Dermis blood vessel endothelial cell (primary cell): Measurements from ENCODE around the gene PAQR4. TPM values are rescaled to one million over a fixed set of nuclear protein-coding genes. Genes with fewer than 3 reads are reported as not detected.
A peak's percentile ranks its signal among the peaks of the same experiment; 100 is the strongest.
"Not testable (repeated sequence)": the region's sequence is repeated elsewhere in the genome, so short reads cannot be mapped to it uniquely, and the experiment has no call there.

Experiments used
- DNase-seq: peaks from one replicate; pipeline ENCODE4 v3.0.0; 2010
- total RNA-seq: library from RNA; depleted of rRNA; stranded (reverse); fragments of >200 nt; gene quantifications from 2 replicates; pipeline ENCODE4 v1.2.3, GENCODE V29; 2014

PAQR4 gene
- total RNA-seq, result 9.4 and 12.8 TPM in 2 replicates

DNA sequence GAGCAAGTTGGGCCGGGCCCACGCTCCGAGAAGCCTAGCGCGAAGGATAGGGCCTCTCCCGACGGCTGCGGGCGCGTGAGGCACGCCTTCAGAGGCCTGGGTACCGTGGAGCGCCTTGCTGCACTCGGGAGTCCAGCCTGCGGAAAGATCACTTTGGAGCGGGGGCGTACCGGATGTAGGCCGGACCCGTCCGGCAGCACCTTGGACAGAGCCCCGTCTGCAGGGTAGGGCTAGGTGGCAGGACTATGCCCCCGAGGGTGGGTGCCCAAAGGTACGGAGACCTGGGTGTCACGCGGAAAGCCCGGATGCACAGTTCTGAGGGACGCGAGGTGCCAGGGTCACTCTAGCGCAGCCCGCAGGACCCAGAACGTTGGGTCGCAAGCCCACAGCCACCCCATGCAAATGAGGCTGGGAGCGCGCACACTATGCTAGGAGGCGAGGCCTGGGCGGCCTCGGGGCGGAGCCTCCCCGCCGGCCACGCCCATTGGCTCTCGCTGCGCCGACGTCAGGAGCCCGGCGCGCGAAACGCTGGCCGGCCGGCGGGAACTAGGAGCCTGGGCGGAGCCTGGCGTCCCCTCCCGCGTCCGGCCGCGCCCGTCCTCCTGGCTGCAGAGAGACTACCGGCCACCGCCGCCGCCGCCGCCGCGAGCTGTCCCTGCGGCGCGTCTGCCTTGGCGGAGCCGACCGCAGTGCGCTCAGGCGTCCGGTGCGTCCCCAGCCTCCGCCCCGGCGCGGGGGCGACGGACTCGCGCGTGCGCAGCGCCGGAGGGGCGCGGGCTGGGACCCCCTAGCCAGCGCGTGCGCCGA lies at the start of gene PAQR4:
TSS of gene PAQR4 (plus strand) at position 611 of the 807 bp plus-strand sequence. CDS start 327 bp downstream, outside the sequence.
- peak; percentile 90 for DNase-seq

GRCh38 chr16:2919511-2920255 lies 49.5 kb upstream of the PAQR4 start:
- DNase-seq, result peak; percentile 82

GRCh38 chr16:2923481-2923880 lies 45.7 kb upstream of the PAQR4 start:
- no peak for DNase-seq

- no peak for DNase-seq
Observed at GRCh38 chr16:2924901-2925755, 44.0 kb upstream of the PAQR4 start.

DNA sequence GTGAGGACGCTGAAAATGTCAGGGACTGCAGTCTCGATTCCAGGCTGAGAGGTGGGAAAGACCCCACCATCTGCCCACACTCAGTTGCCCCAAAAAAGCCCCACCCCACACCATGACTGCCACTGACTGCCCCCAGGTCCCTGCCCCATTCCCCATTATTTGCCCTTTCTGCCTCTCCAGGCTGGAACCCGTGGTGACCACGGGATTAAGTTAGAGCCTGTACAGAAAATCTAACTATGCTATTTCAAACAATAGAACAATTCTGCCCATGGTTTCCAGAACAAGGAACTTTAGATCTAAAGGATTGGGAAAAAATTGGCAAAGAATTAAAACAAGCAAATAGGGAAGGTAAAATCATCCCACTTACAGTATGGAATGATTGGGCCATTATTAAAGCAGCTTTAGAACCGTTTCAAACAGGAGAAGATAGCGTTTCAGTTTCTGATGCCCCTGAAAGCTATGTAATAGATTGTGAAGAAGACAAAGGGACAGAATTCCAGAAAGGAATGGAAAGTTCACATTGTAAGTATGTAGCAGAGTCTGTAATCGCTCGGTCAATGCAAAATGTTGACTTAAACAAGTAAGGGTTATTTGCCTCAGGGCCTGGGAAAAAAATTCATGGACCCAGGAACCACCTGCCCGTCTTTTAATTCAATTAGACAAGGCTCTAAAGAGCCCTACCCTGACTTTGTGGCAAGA lies 43.0 kb upstream of the PAQR4 start:
- DNase-seq, result no peak

DNA sequence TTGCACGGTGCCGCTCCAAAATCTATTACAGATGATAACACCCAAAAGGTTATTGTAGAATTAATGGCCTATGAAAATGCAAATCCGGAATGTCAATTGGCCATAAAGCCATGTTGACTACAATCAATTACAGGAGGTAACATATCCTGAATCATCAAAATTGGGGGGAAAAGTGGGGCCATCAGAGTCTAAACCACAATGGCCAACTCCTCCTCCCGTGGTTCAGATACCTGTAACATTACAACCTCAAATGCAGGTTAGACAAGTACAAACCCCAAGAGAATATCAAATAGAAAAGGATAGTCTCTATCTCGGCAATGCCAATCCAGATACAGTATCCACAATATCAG lies 42.5 kb upstream of the PAQR4 start:
- DNase-seq, result no peak

GRCh38 chr16:2927010-2927646 lies 42.0 kb upstream of the PAQR4 start:
- DNase-seq, result peak; percentile 92

GRCh38 chr16:2928151-2928550 lies 41.0 kb upstream of the PAQR4 start:
- not testable (repeated sequence) for DNase-seq

DNA sequence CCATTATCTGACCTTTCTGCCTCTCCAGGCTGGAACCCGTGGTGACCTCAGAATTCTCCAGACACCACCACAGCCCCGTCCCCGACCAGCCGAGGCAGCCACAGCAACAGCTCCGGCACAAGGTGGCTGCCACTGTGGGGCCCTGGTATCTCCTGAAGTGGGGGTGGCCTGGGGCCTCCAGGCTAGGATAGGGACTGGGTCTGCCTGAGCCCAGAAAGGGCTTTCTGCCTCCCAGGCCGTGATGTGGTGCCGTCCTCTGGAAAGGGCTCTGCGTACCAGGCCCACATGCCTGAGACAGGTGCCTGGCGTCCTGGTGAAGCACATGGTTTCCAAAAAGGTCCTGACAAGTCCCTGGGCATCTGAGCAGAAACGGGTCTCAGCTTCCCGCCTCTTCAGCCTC lies 40.4 kb upstream of the PAQR4 start:
- no peak for DNase-seq

- DNase-seq, result no peak
Observed at GRCh38 chr16:2929693-2930092, 39.5 kb upstream of the PAQR4 start.

DNA sequence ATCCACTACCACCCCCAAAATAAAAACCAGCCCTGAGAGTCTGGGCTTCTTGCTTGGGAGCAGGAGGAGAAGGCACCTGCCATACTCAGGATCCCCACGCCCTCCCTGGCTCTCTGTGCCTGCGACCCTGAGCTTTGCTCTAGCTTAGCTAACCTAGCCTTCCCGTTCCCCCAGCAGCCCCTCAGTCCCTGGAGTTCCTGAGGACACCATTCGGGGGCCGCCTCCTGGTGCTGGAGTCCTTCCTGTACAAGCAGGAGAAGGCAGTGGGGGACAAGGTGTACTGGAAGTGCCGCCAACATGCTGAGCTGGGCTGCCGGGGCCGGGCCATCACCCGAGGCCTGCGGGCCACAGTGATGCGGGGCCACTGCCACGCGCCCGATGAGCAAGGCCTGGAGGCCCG lies 38.9 kb upstream of the PAQR4 start:
- no peak for DNase-seq

GRCh38 chr16:2931231-2931914 lies 37.8 kb upstream of the PAQR4 start:
- DNase-seq, result not testable (repeated sequence)

DNA sequence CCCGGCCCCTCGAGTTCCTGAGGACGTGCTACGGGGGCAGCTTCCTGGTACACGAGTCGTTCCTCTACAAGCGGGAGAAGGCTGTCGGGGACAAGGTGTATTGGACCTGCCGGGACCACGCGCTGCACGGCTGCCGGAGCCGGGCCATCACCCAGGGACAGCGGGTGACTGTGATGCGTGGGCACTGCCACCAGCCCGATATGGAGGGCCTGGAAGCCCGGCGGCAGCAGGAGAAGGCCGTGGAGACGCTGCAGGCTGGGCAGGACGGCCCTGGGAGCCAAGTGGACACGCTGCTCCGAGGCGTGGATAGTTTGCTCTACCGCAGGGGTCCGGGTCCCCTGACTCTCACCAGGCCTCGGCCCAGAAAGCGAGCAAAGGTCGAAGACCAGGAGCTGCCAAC lies 36.0 kb upstream of the PAQR4 start:
- DNase-seq, result no peak

GRCh38 chr16:2933701-2934100 lies 35.4 kb upstream of the PAQR4 start:
- DNase-seq, result no peak

GRCh38 chr16:2934450-2934849 lies 34.7 kb upstream of the PAQR4 start:
- no peak for DNase-seq

DNA sequence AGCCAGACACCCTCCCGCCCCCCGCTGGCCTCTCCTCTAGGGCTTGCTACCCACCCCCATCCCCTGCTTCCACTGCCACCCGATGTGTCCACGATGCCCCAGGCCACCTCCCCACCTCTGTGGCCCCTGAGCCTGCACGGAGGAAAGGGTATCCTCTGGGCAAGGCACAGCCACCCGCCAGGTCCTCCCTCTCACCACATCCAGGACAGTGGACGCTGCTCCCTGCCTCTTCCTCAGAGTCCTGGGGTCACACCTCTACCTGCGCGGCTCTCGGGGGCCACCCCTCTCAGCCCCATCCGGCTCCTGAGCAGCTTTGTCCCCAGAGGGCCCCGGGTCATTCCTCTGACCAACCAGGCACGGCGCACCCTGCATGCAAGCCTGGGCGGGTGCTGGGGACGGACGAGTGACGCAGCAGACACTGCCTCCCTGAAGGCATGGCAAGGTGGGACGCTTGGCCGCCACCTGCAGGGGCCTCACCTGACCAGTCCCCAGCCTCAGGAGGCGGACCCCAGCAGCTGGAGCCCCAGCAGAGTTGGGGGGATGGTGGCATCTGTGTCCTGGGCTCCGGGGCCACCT lies 32.6 kb upstream of the PAQR4 start:
- no peak for DNase-seq

DNA sequence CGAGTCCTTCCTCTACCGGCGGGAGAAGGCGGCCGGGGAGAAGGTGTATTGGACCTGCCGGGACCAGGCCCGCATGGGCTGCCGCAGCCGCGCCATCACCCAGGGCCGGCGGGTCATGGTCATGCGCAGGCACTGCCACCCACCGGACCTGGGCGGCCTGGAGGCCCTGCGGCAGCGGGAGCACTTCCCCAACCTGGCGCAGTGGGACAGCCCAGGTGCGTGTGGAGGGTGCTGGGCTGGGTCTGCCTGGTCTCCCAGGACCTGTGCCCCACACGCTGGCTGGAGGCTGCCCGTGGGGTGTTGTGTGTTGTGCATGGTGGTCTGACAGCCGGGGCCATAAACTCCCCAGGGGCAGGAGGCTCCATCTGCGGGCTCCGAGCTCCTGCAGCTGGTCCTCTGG lies 32.0 kb upstream of the PAQR4 start:
- DNase-seq, result no peak

GRCh38 chr16:2938206-2938605 lies 30.9 kb upstream of the PAQR4 start:
- no peak for DNase-seq

DNA sequence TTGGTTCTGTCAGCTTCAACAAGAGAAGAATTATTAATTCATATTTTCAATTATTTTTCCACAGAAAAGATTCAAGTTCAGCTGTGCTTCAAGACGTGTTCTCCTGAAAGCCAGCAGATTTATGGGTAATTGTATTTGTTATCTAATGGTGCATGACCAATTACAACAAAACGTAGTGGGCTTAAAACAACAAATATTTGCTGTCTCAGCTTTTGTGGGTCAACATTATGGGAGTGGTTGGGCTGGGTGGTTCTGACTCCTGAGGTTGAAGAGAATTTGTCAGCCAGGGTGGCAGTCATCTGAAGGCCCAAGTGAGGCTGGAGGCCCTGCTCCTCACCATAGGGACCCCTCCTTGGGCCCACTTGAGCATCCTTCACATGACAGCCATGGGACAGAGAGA lies 29.2 kb upstream of the PAQR4 start:
- DNase-seq, result no peak

GRCh38 chr16:2942045-2942444 lies 27.1 kb upstream of the PAQR4 start:
- DNase-seq, result no peak

DNA sequence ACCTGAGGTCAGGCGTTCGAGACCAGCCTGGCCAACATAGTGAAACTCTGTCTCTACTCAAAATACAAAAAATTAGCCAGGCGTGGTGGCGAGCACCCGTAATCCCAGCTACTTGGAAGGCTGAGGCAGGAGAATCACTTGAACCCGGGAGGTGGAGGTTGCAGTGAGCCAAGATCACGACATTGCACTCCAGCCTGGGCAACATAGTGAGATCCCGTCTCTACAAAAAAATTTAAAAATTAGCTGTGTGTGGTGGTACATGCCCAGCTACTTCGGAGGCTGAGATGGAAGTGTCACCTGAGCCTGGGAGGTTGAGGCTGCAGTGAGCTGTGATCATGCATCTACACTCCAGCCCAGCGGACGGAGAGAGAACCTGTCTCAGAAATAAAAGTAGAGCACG lies 25.4 kb upstream of the PAQR4 start:
- DNase-seq, result not testable (repeated sequence)
